CD4-positive, CD25-positive, alpha-beta regulatory T cell (primary cell): ENCODE results near the gene VANGL1. TPM values are rescaled to one million over a fixed set of nuclear protein-coding genes. Genes with fewer than 3 reads are reported as not detected.

Source experiments
- ATAC-seq, 2 donors: fragments of 150-1000 bp; cut with Tn5 transposase; one replicate each; pipeline ENCODE4 v1.10.0; 2021; ENCODE audit warnings: low read depth in 2 of 2, moderate number of reproducible peaks in 2 of 2, moderate library complexity in 1 of 2
- DNase-seq, 3 donors: peaks; one replicate each; pipeline versions ENCODE4 v3.0.0 to v3.0.0-alpha.2; 2012 to 2022; ENCODE audit warnings: mixed read lengths in 1 of 3
- H3K27ac ChIP-seq: one replicate; pipeline ENCODE4 v1.7.0; 2013; ENCODE audit warnings: mild to moderate bottlenecking, low read length; ENCODE audit not compliant: insufficient read depth, poor library complexity, severe bottlenecking
- H3K27me3 ChIP-seq: one replicate; pipeline ENCODE4 v1.7.0; 2013; ENCODE audit warnings: low read length; ENCODE audit not compliant: control insufficient read depth, insufficient read depth
- H3K36me3 ChIP-seq: one replicate; pipeline ENCODE4 v1.7.0; 2013; ENCODE audit warnings: mild to moderate bottlenecking, low read length, moderate library complexity; ENCODE audit not compliant: control insufficient read depth, insufficient read depth
- H3K4me1 ChIP-seq: 2 replicates; pipeline ENCODE4 v1.7.0; 2013; ENCODE audit warnings: mild to moderate bottlenecking, low read length; ENCODE audit not compliant: insufficient read depth, control insufficient read depth, poor library complexity, severe bottlenecking
- H3K4me3 ChIP-seq: one replicate; pipeline ENCODE4 v1.7.0; 2013; ENCODE audit warnings: low read depth, mild to moderate bottlenecking, low read length, moderate library complexity
- H3K9me3 ChIP-seq, 2 experiments: 1 replicate in 1 of 2; 2 replicates in 1 of 2; pipeline ENCODE4 v1.7.0; 2013; ENCODE audit warnings: low read length in 2 of 2, mild to moderate bottlenecking in 1 of 2, moderate library complexity in 1 of 2; ENCODE audit not compliant: control insufficient read depth in 2 of 2
- H3K27ac Mint-ChIP-seq, 3 donors: one replicate each; pipeline ENCODE4 v1.8.0; 2020 to 2022; ENCODE audit warnings: mild to moderate bottlenecking in 3 of 3, mixed read lengths in 3 of 3, moderate library complexity in 2 of 3
- H3K27me3 Mint-ChIP-seq: one replicate; pipeline ENCODE4 v1.8.0; 2022; ENCODE audit warnings: mild to moderate bottlenecking, mixed read lengths
- H3K36me3 Mint-ChIP-seq: one replicate; pipeline ENCODE4 v1.8.0; 2020; ENCODE audit warnings: mixed read lengths
- H3K4me1 Mint-ChIP-seq, 4 donors: one replicate each; pipeline ENCODE4 v1.8.0; 2020 to 2022; ENCODE audit warnings: mixed read lengths in 4 of 4, mild to moderate bottlenecking in 1 of 4
- H3K4me3 Mint-ChIP-seq, 4 donors: one replicate each; pipeline ENCODE4 v1.8.0; 2020 to 2022; ENCODE audit warnings: mild to moderate bottlenecking in 4 of 4, mixed read lengths in 4 of 4, moderate library complexity in 3 of 4
- H3K9me3 Mint-ChIP-seq, 7 donors: one replicate each; pipeline ENCODE4 v1.8.0; 2020 to 2022; ENCODE audit warnings: mixed read lengths in 7 of 7, mild to moderate bottlenecking in 3 of 7, moderate library complexity in 2 of 7
- polyA plus RNA-seq, 4 donors: library from polyadenylated mRNA; unstranded; fragments of 300-500 nt; fragmentation: Illumina TruSeq; gene quantifications; one replicate each; pipeline ENCODE4 v1.2.3, GENCODE V29; 2021
- total RNA-seq: library from RNA; stranded (reverse); gene quantifications from one replicate; pipeline ENCODE4 v1.2.3, GENCODE V29; 2022

The VANGL1 gene
- total and polyA plus RNA-seq, 5 donors from 2014 or later, result 3.6 to 10.7 (median 6.1) TPM

DNA sequence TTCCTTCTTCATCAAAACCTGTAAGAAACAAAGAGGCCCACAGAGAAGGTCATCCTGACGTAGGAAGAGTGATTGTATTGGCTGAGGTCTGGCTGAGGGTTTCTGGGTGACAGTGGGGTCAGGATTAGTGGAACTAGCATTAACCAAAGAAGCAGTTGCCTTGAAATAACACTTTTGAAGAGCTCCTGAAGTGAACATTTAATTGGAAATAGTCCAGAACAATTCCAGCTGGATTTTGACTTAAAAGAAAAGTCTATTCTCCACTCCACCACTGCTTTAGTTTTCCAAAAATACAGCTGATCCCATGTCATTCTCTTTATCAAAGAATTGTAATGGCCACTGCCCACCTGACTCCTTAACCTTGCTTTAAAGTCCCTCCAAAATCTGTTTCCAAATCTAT, 99.0 kb downstream of the VANGL1 start:
- Mint-ChIP-seq H3K9me3 (peaks cover 0 to 3% (median 0%) of the 10 kb centered on the region in 7 donors), H3K27ac (no peak overlapping the region), H3K4me1 (no peaks in the 10 kb centered on the region), H3K36me3 (no peaks in the 10 kb centered on the region), H3K4me3 (no peak overlapping the region), H3K27me3 (peaks cover 10% of the 10 kb centered on the region)
- Histone ChIP-seq H3K4me3 (no peak overlapping the region), H3K27ac (no peak overlapping the region), H3K9me3 (no peaks in the 10 kb centered on the region), H3K4me1 (no peaks in the 10 kb centered on the region), H3K36me3 (no peaks in the 10 kb centered on the region), H3K27me3 (no peaks in the 10 kb centered on the region)
- DNase-seq (no peak), ATAC-seq (no peak)

DNA sequence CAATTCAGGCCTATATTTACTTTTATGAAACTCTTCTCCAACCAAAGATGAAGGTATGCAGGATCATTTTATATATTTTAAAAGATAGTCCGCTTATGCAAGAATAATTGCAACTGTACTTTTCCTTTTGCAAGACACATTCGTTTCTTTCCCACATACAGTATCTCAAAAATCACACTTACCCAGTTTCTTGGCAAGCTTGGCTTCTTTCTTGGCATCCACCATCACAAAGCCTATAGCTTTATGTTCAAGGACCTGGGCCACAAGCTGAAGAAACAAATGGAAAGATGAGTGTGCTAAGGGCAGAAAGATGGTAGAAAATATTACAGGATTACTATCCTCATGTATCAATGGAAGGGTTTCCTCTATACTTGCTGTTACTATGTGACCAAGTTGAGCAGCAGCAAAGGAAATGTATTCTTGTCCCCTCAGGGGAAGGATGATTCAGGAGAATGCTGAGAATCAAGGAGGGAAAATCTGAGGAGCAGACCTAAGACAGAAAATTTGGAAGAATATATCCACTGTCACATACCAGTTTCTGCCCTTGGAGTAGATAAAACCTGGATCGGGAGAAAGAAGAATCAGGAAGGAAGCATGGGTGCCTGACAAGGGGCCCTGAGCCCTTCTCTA, 103.0 kb downstream of the VANGL1 start:
- Mint-ChIP-seq H3K27ac (no peak overlapping the region), H3K27me3 (peaks cover 12% of the 10 kb centered on the region), H3K36me3 (no peaks in the 10 kb centered on the region), H3K9me3 (peaks cover 0 to 3% (median 0%) of the 10 kb centered on the region in 7 donors), H3K4me1 (peaks cover 0 to 4% (median 0%) of the 10 kb centered on the region in 4 donors), H3K4me3 (no peak overlapping the region)
- DNase-seq (no peak), ATAC-seq (no peak)
- Histone ChIP-seq H3K27ac (no peak overlapping the region), H3K36me3 (no peaks in the 10 kb centered on the region), H3K27me3 (peaks cover 2% of the 10 kb centered on the region), H3K4me1 (no peaks in the 10 kb centered on the region), H3K9me3 (no peaks in the 10 kb centered on the region), H3K4me3 (no peak overlapping the region)

DNA sequence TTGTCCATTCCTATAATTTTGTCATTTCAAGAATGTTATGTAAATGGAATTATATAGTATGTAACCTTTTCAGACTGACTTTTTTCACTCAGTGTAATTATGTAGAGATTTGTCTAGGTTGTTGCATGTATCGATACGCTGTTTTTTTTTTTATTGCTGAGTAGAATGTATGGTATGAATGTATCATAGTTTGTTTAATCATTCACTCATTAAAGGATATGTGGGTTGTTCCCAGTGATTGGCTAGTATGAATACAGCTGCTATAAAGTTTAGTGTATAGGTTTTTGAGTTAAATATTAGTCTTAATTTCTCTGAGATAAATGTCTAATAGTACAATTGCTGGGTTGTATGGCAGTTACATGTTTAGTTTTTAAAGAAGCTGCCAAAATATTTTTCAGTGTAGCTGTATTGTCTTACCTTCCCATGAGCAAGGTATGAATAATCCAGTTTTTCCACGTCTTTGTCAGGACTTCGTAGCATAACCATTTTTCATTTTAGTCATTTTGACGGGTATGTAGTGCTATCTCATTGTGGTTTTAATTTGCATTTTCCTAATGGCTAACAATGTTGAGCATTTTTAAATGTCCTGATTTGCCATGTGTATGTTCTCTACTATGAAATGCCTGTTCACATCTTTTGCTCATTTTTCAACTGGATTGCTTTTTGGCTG, 104.4 kb downstream of the VANGL1 start:
- H3K4me3 ChIP-seq, result no peak overlapping the region
- peaks cover 2% of the 10 kb centered on the region for H3K27me3 ChIP-seq
- no peak for DNase-seq
- peaks cover 0 to 4% (median 0%) of the 10 kb centered on the region in 4 donors for H3K4me1 Mint-ChIP-seq
- no peak overlapping the region for H3K4me3 Mint-ChIP-seq
- H3K9me3 Mint-ChIP-seq, result peaks cover 0 to 2% (median 0%) of the 10 kb centered on the region in 7 donors
- no peak for ATAC-seq
- H3K36me3 ChIP-seq, result no peaks in the 10 kb centered on the region
- H3K27me3 Mint-ChIP-seq, result peaks cover 12% of the 10 kb centered on the region
- H3K9me3 ChIP-seq, result no peaks in the 10 kb centered on the region
- no peak overlapping the region for H3K27ac ChIP-seq
- H3K4me1 ChIP-seq, result no peaks in the 10 kb centered on the region
- no peak overlapping the region for H3K27ac Mint-ChIP-seq
- no peaks in the 10 kb centered on the region for H3K36me3 Mint-ChIP-seq

Other genes starting within 250 kb of the VANGL1 start
- gene CASQ2, start 126.7 kb downstream of the VANGL1 start, total RNA-seq, result not detected
- gene CASQ2, start 126.7 kb downstream of the VANGL1 start, polyA plus RNA-seq, result not detected
- gene NHLH2, start 199.2 kb downstream of the VANGL1 start, total RNA-seq, result not detected
- not detected for gene NHLH2, start 199.2 kb downstream of the VANGL1 start, polyA plus RNA-seq